H9 (cell line): Measurements from ENCODE around the gene RNASEH2B. TPM values are rescaled to one million over a fixed set of nuclear protein-coding genes. Genes with fewer than 3 reads are reported as not detected.

Experiments used
- DNase-seq: peaks from one replicate; pipeline ENCODE4 v3.0.0-alpha.2; 2017
- H2AFZ ChIP-seq: one replicate; pipeline ENCODE4 v1.6.1; 2013; ENCODE audit warnings: mild to moderate bottlenecking, low read length, control low read depth, moderate library complexity
- H2AK5ac ChIP-seq: 2 replicates; pipeline ENCODE4 v1.6.1; 2013; ENCODE audit warnings: low read length, control low read depth, mixed read lengths; ENCODE audit not compliant: insufficient read length
- H2BK120ac ChIP-seq: one replicate; pipeline ENCODE4 v1.6.1; 2013; ENCODE audit warnings: low read depth, mild to moderate bottlenecking, low read length, control low read depth, inconsistent platforms; ENCODE audit not compliant: poor library complexity, severe bottlenecking
- H2BK12ac ChIP-seq: 2 replicates; pipeline ENCODE4 v1.6.1; 2013; ENCODE audit warnings: low read length, control low read depth, mixed read lengths, low read depth; ENCODE audit not compliant: insufficient read length
- H2BK15ac ChIP-seq: 2 replicates; pipeline ENCODE4 v1.6.1; 2013; ENCODE audit warnings: low read depth, low read length, control low read depth
- H2BK20ac ChIP-seq: one replicate; pipeline ENCODE4 v1.6.1; 2013; ENCODE audit warnings: low read depth, mild to moderate bottlenecking, low read length, control low read depth, inconsistent platforms; ENCODE audit not compliant: poor library complexity, severe bottlenecking
- H2BK5ac ChIP-seq: 2 replicates; pipeline ENCODE4 v1.6.1; 2013; ENCODE audit warnings: low read length, control low read depth, mixed read lengths; ENCODE audit not compliant: insufficient read length
- H3K14ac ChIP-seq: 2 replicates; pipeline ENCODE4 v1.6.1; 2013; ENCODE audit warnings: low read length, control low read depth; ENCODE audit not compliant: insufficient read depth
- H3K18ac ChIP-seq: 2 replicates; pipeline ENCODE4 v1.6.1; 2013; ENCODE audit warnings: low read depth, mild to moderate bottlenecking, mixed read lengths, low read length, control low read depth; ENCODE audit not compliant: insufficient read length
- H3K23ac ChIP-seq: 2 replicates; pipeline ENCODE4 v1.6.1; 2013; ENCODE audit warnings: low read length, control low read depth, mixed read lengths, low read depth; ENCODE audit not compliant: insufficient read length
- H3K23me2 ChIP-seq: 2 replicates; pipeline ENCODE4 v1.6.1; 2013; ENCODE audit warnings: low read depth, mild to moderate bottlenecking, mixed read lengths, low read length, control low read depth; ENCODE audit not compliant: insufficient read length, poor library complexity, severe bottlenecking
- H3K27ac ChIP-seq: 2 replicates; pipeline ENCODE4 v1.5.1; 2013; ENCODE audit warnings: low read length, control low read depth, mixed read lengths, low read depth; ENCODE audit not compliant: insufficient read length
- H3K27me3 ChIP-seq: 2 replicates; pipeline ENCODE4 v1.6.1; 2013; ENCODE audit warnings: low read length, control low read depth, inconsistent platforms; ENCODE audit not compliant: insufficient read depth
- H3K4ac ChIP-seq: 2 replicates; pipeline ENCODE4 v1.6.1; 2013; ENCODE audit warnings: low read depth, mild to moderate bottlenecking, control low read depth, inconsistent platforms, low read length, moderate library complexity
- H3K4me1 ChIP-seq: 2 replicates; pipeline ENCODE4 v1.6.1; 2013; ENCODE audit warnings: low read length, control low read depth, inconsistent platforms; ENCODE audit not compliant: insufficient read depth
- H3K4me2 ChIP-seq: 2 replicates; pipeline ENCODE4 v1.6.1; 2013; ENCODE audit warnings: low read length, control low read depth, mixed read lengths; ENCODE audit not compliant: insufficient read length, insufficient read depth
- H3K56ac ChIP-seq: 2 replicates; pipeline ENCODE4 v1.6.1; 2013; ENCODE audit warnings: low read depth, mild to moderate bottlenecking, mixed read lengths, low read length, control low read depth; ENCODE audit not compliant: insufficient read length
- H3K79me1 ChIP-seq: 2 replicates; pipeline ENCODE4 v1.6.1; 2013; ENCODE audit warnings: low read depth, mild to moderate bottlenecking, moderate library complexity, low read length, control low read depth, inconsistent platforms; ENCODE audit not compliant: insufficient read depth, poor library complexity, severe bottlenecking
- H3K79me2 ChIP-seq: 2 replicates; pipeline ENCODE4 v1.6.1; 2013; ENCODE audit warnings: low read length, control low read depth, inconsistent platforms; ENCODE audit not compliant: insufficient read depth
- H3K9ac ChIP-seq: 2 replicates; pipeline ENCODE4 v1.6.1; 2013; ENCODE audit warnings: low read length, control low read depth, mixed read lengths; ENCODE audit not compliant: insufficient read length; ENCODE audit errors: extremely low read depth
- H3K9me3 ChIP-seq: one replicate; pipeline ENCODE4 v1.6.1; 2013; ENCODE audit warnings: low read depth, low read length, inconsistent platforms; ENCODE audit not compliant: control insufficient read depth
- H3T11ph ChIP-seq: one replicate; pipeline ENCODE4 v1.6.1; 2013; ENCODE audit warnings: mild to moderate bottlenecking, low read length, control low read depth, inconsistent platforms
- H4K20me1 ChIP-seq: one replicate; pipeline ENCODE4 v1.6.1; 2013; ENCODE audit not compliant: control insufficient read depth, insufficient read length, insufficient read depth
- H4K5ac ChIP-seq: 2 replicates; pipeline ENCODE4 v1.6.1; 2013; ENCODE audit warnings: low read depth, mild to moderate bottlenecking, mixed read lengths, low read length, control low read depth; ENCODE audit not compliant: insufficient read length
- H4K8ac ChIP-seq: replicated peaks from 2 replicates; pipeline ENCODE4 v1.6.1; 2013; ENCODE audit warnings: low read length, control low read depth, mixed read lengths, low read depth; ENCODE audit not compliant: insufficient read length
- H4K91ac ChIP-seq: 2 replicates; pipeline ENCODE4 v1.6.1; 2013; ENCODE audit warnings: low read depth, mild to moderate bottlenecking, moderate library complexity, mixed read lengths, low read length, control low read depth; ENCODE audit not compliant: insufficient read length
- H3K27ac Mint-ChIP-seq, 3 experiments: 2 replicates in 2 of 3; 3 replicates in 1 of 3; pipeline ENCODE4 v1.8.0; 2020 to 2021; ENCODE audit warnings: mixed read lengths in 3 of 3, mild to moderate bottlenecking in 1 of 3, moderate library complexity in 1 of 3
- H3K27me3 Mint-ChIP-seq: 2 replicates; pipeline ENCODE4 v1.8.0; 2021; ENCODE audit warnings: low read depth, mild to moderate bottlenecking, moderate library complexity, mixed read lengths
- H3K36me3 Mint-ChIP-seq, 3 experiments: 2 replicates in 2 of 3; 3 replicates in 1 of 3; pipeline ENCODE4 v1.8.0; 2020 to 2021; ENCODE audit warnings: low read depth in 3 of 3, mixed read lengths in 3 of 3; ENCODE audit not compliant: insufficient read depth in 1 of 3
- H3K4me1 Mint-ChIP-seq, 2 experiments: 2 replicates each; pipeline ENCODE4 v1.8.0; 2020; ENCODE audit warnings: mixed read lengths in 2 of 2
- H3K4me3 Mint-ChIP-seq, 2 experiments: 2 replicates in 1 of 2; 3 replicates in 1 of 2; pipeline ENCODE4 v1.8.0; 2020 to 2021; ENCODE audit warnings: mild to moderate bottlenecking in 2 of 2, mixed read lengths in 2 of 2, moderate library complexity in 1 of 2
- H3K9me3 Mint-ChIP-seq, 2 experiments: 2 replicates in 1 of 2; 3 replicates in 1 of 2; pipeline ENCODE4 v1.8.0; 2020; ENCODE audit warnings: mild to moderate bottlenecking in 2 of 2, mixed read lengths in 2 of 2, moderate library complexity in 1 of 2
- CTCF ChIP-seq: fragments of 200-600 bp; sonication (generic); conservative IDR thresholded peaks from 3 replicates; pipeline ENCODE4 v1.8.0; 2021; ENCODE audit warnings: antibody characterized with exemption, mild to moderate bottlenecking
- WGBS: extraction: QIAGEN DNeasy Blood & Tissue Kit; methylation state at CpG from one replicate; pipeline ENCODE4 v1.1.7; 2013; ENCODE audit warnings: missing lambda C conversion rate, low lambda C conversion rate, mixed read lengths; ENCODE audit not compliant: insufficient read length; ENCODE audit errors: extremely low coverage; 5-methylcytosine and 5-hydroxymethylcytosine counted together
- total RNA-seq: library from RNA; stranded (reverse); gene quantifications from 2 replicates; pipeline ENCODE4 v1.2.1, GENCODE V29; 2021

RNASEH2B gene
- total RNA-seq, 1 experiment from 2014 or later: 53.9 TPM

- Histone ChIP-seq H2BK5ac (no peak overlapping the region), H2BK15ac (no peak overlapping the region), H4K8ac (no peak overlapping the region), H3K79me1 (no peaks in the 10 kb centered on the region), H4K20me1 (no peaks in the 10 kb centered on the region), H2AFZ (no peak overlapping the region), H2BK12ac (no peak overlapping the region), H4K5ac (no peak overlapping the region), H3K14ac (no peak overlapping the region), H3K27me3 (no peaks in the 10 kb centered on the region), H3K4me2 (no peak overlapping the region), H2BK20ac (no peak overlapping the region), H2BK120ac (no peak overlapping the region), H3K4me1 (peaks cover 3% of the 10 kb centered on the region; the same call in 1 of the 2 replicates), H3K9ac (no peak overlapping the region), H4K91ac (no peak overlapping the region), H3K18ac (no peak overlapping the region), H3K56ac (no peak overlapping the region), H2AK5ac (no peak overlapping the region), H3K9me3 (no peaks in the 10 kb centered on the region), H3K79me2 (no peaks in the 10 kb centered on the region), H3K23me2 (no peaks in the 10 kb centered on the region), H3K27ac (no peak overlapping the region), H3K23ac (no peak overlapping the region), H3K4ac (no peak overlapping the region), H3T11ph (no peak overlapping the region)
- no peak for DNase-seq
- Mint-ChIP-seq H3K4me3 (no peak overlapping the region), H3K9me3 (peaks cover 2% of the 10 kb centered on the region in 2 experiments; a peak in 3 of 5 replicates), H3K27ac (no peak overlapping the region), H3K36me3 (peaks cover 0 to 4% (median 2%) of the 10 kb centered on the region in 3 experiments; a peak in 2 of 7 replicates), H3K27me3 (peaks cover 8% of the 10 kb centered on the region; the same call in 1 of the 2 replicates), H3K4me1 (peaks cover 42 to 46% of the 10 kb centered on the region in 2 experiments)
- WGBS: no CpG with 5 or more reads among the region's 2 CpGs
- TF ChIP-seq CTCF: no peak
Measured at GRCh38 chr13:50993371-50993770, 83.8 kb downstream of the RNASEH2B start.
